Endothelial cell of umbilical vein (primary cell): ENCODE results near the gene CLIP2. TPM values are rescaled to one million over a fixed set of nuclear protein-coding genes. Genes with fewer than 3 reads are reported as not detected.

Source experiments
- BruUV-seq: library from RNA; stranded (reverse); fragments of 400-500 nt; replicated peaks from 2 replicates; lab custom pipeline; 2021; lab: Mats Ljungman, UMichigan
- CTCF ChIA-PET: fragments of 300-600, 350-600 bp; sonication (Branson Sonifier 250); formaldehyde crosslinking; loops from one replicate; lab custom pipeline; 2021; ENCODE audit warnings: antibody characterized with exemption, inconsistent platforms; lab: Charles Lee
- POLR2A ChIA-PET: fragments of 300-600, 350-600 bp; sonication (Branson Sonifier 250); formaldehyde crosslinking; loops from one replicate; lab custom pipeline; 2021; ENCODE audit warnings: antibody characterized with exemption, inconsistent platforms; lab: Charles Lee
- DNase-seq: peaks from one replicate; pipeline ENCODE4 v3.0.0-alpha.2; 2011; ENCODE audit warnings: low read depth, low spot score
- FAIRE-seq: peaks from 2 replicates; lab custom pipeline; 2011; peaks lifted over from hg19 to GRCh38; lab: Jason Lieb, UNC
- H2AFZ ChIP-seq: 2 replicates; pipeline ENCODE4 v1.6.0; 2012; ENCODE audit warnings: low read depth, low read length, control low read depth, inconsistent platforms
- H3K27ac ChIP-seq: 2 replicates; pipeline ENCODE4 v1.5.1; 2011; ENCODE audit warnings: low read depth, mild to moderate bottlenecking, control low read depth, low read length, moderate library complexity; ENCODE audit not compliant: insufficient read depth
- H3K27me3 ChIP-seq, 2 experiments: 2 replicates each; pipeline versions ENCODE4 v1.6.0 to v1.6.1; 2011; ENCODE audit warnings: low read length in 2 of 2, mixed read lengths in 1 of 2; ENCODE audit not compliant: control insufficient read depth in 2 of 2, insufficient read depth in 2 of 2
- H3K36me3 ChIP-seq, 2 experiments: 2 replicates in 1 of 2; 3 replicates in 1 of 2; pipeline ENCODE4 v1.5.1; 2011; ENCODE audit warnings: low read length in 2 of 2, mild to moderate bottlenecking in 1 of 2, moderate library complexity in 1 of 2; ENCODE audit not compliant: control insufficient read depth in 2 of 2, insufficient read depth in 2 of 2; ENCODE audit errors: extremely low read depth in 1 of 2
- H3K4me1 ChIP-seq: 3 replicates; pipeline ENCODE4 v1.5.1; 2011; ENCODE audit warnings: mild to moderate bottlenecking, low read length; ENCODE audit not compliant: control insufficient read depth, insufficient read depth; ENCODE audit errors: extremely low read depth
- H3K4me2 ChIP-seq: 2 replicates; pipeline ENCODE4 v1.6.1; 2011; ENCODE audit warnings: low read length, control low read depth, mixed read lengths; ENCODE audit not compliant: insufficient read depth
- H3K4me3 ChIP-seq, 3 experiments: fragments of 200-600 bp in 1 of 3; sonication (generic), shearing (Covaris generic) in 1 of 3; replicated peaks in 1 of 3; 2 replicates each; pipeline ENCODE4 v1.5.1; 2011 to 2016; ENCODE audit warnings: control low read depth in 3 of 3, low read length in 3 of 3, mild to moderate bottlenecking in 2 of 3, inconsistent platforms in 1 of 3, low read depth in 1 of 3, moderate library complexity in 1 of 3; ENCODE audit not compliant: insufficient read depth in 1 of 3
- H3K79me2 ChIP-seq: 2 replicates; pipeline ENCODE4 v1.6.0; 2012; ENCODE audit warnings: low read length, inconsistent platforms; ENCODE audit not compliant: control insufficient read depth, insufficient read depth
- H3K9ac ChIP-seq: replicated peaks from 2 replicates; pipeline ENCODE3; 2011; ENCODE audit warnings: low read length, control low read depth; ENCODE audit not compliant: insufficient read depth; ENCODE audit errors: extremely low read depth
- H3K9me1 ChIP-seq: replicated peaks from 3 replicates; pipeline ENCODE4 v1.6.0; 2011; ENCODE audit warnings: mild to moderate bottlenecking, low read length; ENCODE audit not compliant: control insufficient read depth, insufficient read depth; ENCODE audit errors: extremely low read depth
- H3K9me3 ChIP-seq: replicated peaks from 2 replicates; pipeline ENCODE4 v1.5.1; 2012; ENCODE audit warnings: low read length, inconsistent platforms; ENCODE audit not compliant: control insufficient read depth, insufficient read depth
- H4K20me1 ChIP-seq: replicated peaks from 2 replicates; pipeline ENCODE3; 2011; ENCODE audit warnings: mild to moderate bottlenecking, low read length; ENCODE audit not compliant: control insufficient read depth, insufficient read depth; ENCODE audit errors: extremely low read depth
- EZH2 ChIP-seq: IDR thresholded peaks from 2 replicates; pipeline ENCODE4 v1.6.1; 2012; ENCODE audit warnings: borderline replicate concordance, low read depth, mild to moderate bottlenecking, moderate library complexity, low read length, inconsistent platforms; ENCODE audit not compliant: severe bottlenecking
- FOS ChIP-seq: IDR thresholded peaks from 2 replicates; pipeline ENCODE4 v1.6.1; 2011; ENCODE audit warnings: mild to moderate bottlenecking, low read length, moderate library complexity, borderline replicate concordance; ENCODE audit not compliant: insufficient read depth
- GATA2 ChIP-seq: IDR thresholded peaks from 2 replicates; pipeline ENCODE4 v1.7.0; 2011; ENCODE audit warnings: low read depth, mild to moderate bottlenecking, moderate library complexity, mixed read lengths, low read length; ENCODE audit not compliant: insufficient read length, insufficient read depth
- JUN ChIP-seq: IDR thresholded peaks from 2 replicates; pipeline ENCODE4 v1.6.1; 2011; ENCODE audit warnings: borderline replicate concordance, low read depth; ENCODE audit not compliant: insufficient read length, insufficient read depth
- MYC ChIP-seq: IDR thresholded peaks from one replicate; pipeline ENCODE4 v1.6.1; 2011; ENCODE audit warnings: mild to moderate bottlenecking, low read depth, low read length
- POLR2A ChIP-seq: IDR thresholded peaks from 2 replicates; pipeline ENCODE4 v1.6.1; 2012; ENCODE audit warnings: low read depth, mild to moderate bottlenecking, control low read depth, low read length
- POLR2AphosphoS5 ChIP-seq: IDR thresholded peaks from 2 replicates; pipeline ENCODE4 v1.6.1; 2012; ENCODE audit warnings: low read depth, mild to moderate bottlenecking, control low read depth, low read length, moderate library complexity; ENCODE audit not compliant: insufficient read depth
- dilution Hi-C: fragments of 300-500 bp; cut with MboI; formaldehyde crosslinking; loops from one replicate; pipeline ENCODE4 v1.15.0; 2019; ENCODE audit warnings: low sequenced_read_pairs; ENCODE audit not compliant: extremely low pct_ligation_motif_present
- intact Hi-C: fragments of 100-400 bp; cut with micrococcal nuclease; formaldehyde crosslinking; loops from one replicate; pipeline ENCODE4 v1.10.0; 2022
- polyA plus RNA-seq, 4 experiments: library from polyadenylated mRNA; depleted of rRNA in 3 of 4; stranded (reverse) in 3 of 4; unstranded in 1 of 4; fragments of >200 nt; gene quantifications; 2 replicates each; pipeline versions ENCODE4 v1.2.1 to v1.2.3, GENCODE V29; 2011 to 2012; ENCODE audit warnings: missing spikeins in 1 of 4
- total RNA-seq: library from RNA; stranded (reverse); gene quantifications from 2 replicates; pipeline ENCODE4 v1.2.3, GENCODE V29; 2021
- TF ChIP-seq, protein P1 (sequence below): IDR thresholded peaks from 2 replicates; pipeline ENCODE4 v1.6.1; 2011; ENCODE audit not compliant: insufficient read depth, insufficient read length
- TF ChIP-seq, protein P2 (sequence below), 2 donors: IDR thresholded peaks; 1 replicate in 1 of 2; 2 replicates in 1 of 2; pipeline ENCODE4 v1.5.1; 2011; ENCODE audit warnings: low read length in 2 of 2, mild to moderate bottlenecking in 2 of 2, moderate library complexity in 2 of 2, control low read depth in 1 of 2, inconsistent platforms in 1 of 2, low read depth in 1 of 2; ENCODE audit not compliant: insufficient read depth in 1 of 2; ENCODE audit errors: extremely low read depth in 1 of 2

The CLIP2 gene
- total and polyA plus RNA-seq, 2 donors (not counting 3 experiments of a cell fraction or from before 2014, with no cell fraction given) = 8.3 to 37.1 TPM

DNA sequence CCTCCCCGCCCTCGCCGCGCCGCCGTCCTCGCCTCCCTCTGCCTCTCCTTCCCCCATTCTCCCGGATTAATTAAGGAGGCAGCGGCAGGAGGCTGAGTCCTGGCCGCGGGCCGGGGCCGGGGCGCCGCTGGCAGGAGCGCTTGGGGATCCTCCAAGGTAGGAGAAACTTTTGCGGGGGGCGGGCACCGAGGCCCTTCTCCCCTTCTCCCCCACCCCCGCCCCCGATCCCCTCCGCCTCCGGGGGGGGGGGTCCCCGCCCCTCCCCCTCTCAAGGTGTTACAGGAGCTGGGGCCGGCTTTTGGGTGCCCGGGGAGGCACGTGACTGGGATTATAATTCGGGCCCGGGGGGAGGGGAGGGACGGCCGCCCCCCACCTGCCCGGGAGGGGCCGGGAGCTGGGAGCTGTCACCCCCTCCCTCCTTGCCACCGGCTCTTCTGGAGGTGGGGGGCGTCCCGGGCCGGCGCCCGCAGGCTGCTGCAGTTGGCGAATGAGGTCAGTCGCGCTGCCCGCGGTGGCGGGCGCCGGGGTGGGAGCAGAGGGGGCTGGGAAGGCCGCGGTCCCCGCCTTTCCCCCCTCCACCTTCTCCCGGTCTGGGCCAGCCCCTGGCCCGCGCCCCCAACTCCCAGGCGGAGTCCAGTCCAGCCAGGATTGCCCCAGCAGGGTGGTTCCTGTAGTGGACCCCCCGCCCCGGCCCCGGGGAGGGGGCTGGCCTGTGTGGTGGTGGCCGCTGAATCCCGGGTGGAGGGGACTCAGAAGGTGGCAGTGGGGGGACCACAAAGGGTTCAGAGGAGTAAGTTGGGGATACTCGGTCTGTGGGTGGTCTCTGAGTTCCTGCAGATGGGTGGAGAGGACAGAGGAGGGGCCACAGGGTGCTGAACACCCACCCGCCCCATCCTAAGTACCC is 165.1 kb downstream of the CLIP2 start:
- dilution Hi-C loops = no loop called here
- Histone ChIP-seq H3K9me1 (no peaks in the 10 kb centered on the region), H3K27me3 (no peaks in the 10 kb centered on the region), H3K27ac (no peak overlapping the region), H3K4me2 (peak overlapping the region; percentile 17), H2AFZ (no peak overlapping the region), H3K4me1 (peaks cover 9% of the 10 kb centered on the region), H3K9me3 (no peaks in the 10 kb centered on the region), H3K9ac (peak overlapping the region; percentile 11), H3K4me3 (peak overlapping the region; percentile 29 to 76 (median 39)), H4K20me1 (no peaks in the 10 kb centered on the region), H3K36me3 (no peaks in the 10 kb centered on the region), H3K79me2 (peaks cover 8% of the 10 kb centered on the region)
- ChIA-PET POLR2A (no interaction called here), CTCF (no interaction called here)
- intact Hi-C loops = loop anchor here (10.0 kb wide), 1 partner anchor 201 kb away; the partner anchor contains the start of gene GTF2I
- no peak for FAIRE-seq
- DNase-seq = no peak
- BruUV-seq = no TSS peak
- no peak for TF ChIP-seq GATA2
- TF ChIP-seq EZH2 = no peak
- TF ChIP-seq MYC = no peak
- TF ChIP-seq JUN = no peak
- no peak for TF ChIP-seq FOS
- no peak for TF ChIP-seq POLR2A
- no peak for TF ChIP-seq POLR2AphosphoS5
- TF ChIP-seq, protein P1, sequence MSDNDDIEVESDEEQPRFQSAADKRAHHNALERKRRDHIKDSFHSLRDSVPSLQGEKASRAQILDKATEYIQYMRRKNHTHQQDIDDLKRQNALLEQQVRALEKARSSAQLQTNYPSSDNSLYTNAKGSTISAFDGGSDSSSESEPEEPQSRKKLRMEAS = no peak
- TF ChIP-seq, protein P2, sequence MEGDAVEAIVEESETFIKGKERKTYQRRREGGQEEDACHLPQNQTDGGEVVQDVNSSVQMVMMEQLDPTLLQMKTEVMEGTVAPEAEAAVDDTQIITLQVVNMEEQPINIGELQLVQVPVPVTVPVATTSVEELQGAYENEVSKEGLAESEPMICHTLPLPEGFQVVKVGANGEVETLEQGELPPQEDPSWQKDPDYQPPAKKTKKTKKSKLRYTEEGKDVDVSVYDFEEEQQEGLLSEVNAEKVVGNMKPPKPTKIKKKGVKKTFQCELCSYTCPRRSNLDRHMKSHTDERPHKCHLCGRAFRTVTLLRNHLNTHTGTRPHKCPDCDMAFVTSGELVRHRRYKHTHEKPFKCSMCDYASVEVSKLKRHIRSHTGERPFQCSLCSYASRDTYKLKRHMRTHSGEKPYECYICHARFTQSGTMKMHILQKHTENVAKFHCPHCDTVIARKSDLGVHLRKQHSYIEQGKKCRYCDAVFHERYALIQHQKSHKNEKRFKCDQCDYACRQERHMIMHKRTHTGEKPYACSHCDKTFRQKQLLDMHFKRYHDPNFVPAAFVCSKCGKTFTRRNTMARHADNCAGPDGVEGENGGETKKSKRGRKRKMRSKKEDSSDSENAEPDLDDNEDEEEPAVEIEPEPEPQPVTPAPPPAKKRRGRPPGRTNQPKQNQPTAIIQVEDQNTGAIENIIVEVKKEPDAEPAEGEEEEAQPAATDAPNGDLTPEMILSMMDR (IDR thresholded peaks at IDR 0.05; ENCODE audit: extremely low read depth in 1 of 2, insufficient read depth in 1 of 2, low read depth in 1 of 2, low read length in 2 of 2) = no peak
